WERI-Rb-1 (cell line): Measurements from ENCODE around the gene PDE7B.
"Not testable (repeated sequence)": the region's sequence is repeated elsewhere in the genome, so short reads cannot be mapped to it uniquely, and the experiment has no call there.

Source experiments
- DNase-seq: peaks from one replicate; pipeline ENCODE4 v3.0.0-alpha.2; 2020
- H3K27ac ChIP-seq: fragments of 250-450 bp; sonication (Bioruptor Pico); 2 replicates; pipeline ENCODE4 v1.5.1; 2020; ENCODE audit warnings: mild to moderate bottlenecking, moderate library complexity
- H3K27me3 ChIP-seq: fragments of 250-450 bp; sonication (Bioruptor Pico); 2 replicates; pipeline ENCODE4 v1.5.1; 2021; ENCODE audit warnings: mild to moderate bottlenecking, low read depth, moderate library complexity; ENCODE audit not compliant: insufficient read depth, severe bottlenecking
- H3K36me3 ChIP-seq: fragments of 250-450 bp; sonication (Bioruptor Pico); 2 replicates; pipeline ENCODE4 v1.5.1; 2020; ENCODE audit warnings: mild to moderate bottlenecking, moderate library complexity
- H3K4me3 ChIP-seq: 2 replicates; pipeline ENCODE4 v1.5.1; 2011; ENCODE audit warnings: low read depth, mild to moderate bottlenecking, control low read depth, low read length
- H3K9me3 ChIP-seq: fragments of 250-450 bp; sonication (Bioruptor Pico); 2 replicates; pipeline ENCODE4 v1.5.1; 2021; ENCODE audit warnings: mild to moderate bottlenecking, moderate library complexity; ENCODE audit not compliant: severe bottlenecking
- TF ChIP-seq, protein P1 (sequence below): IDR thresholded peaks from 2 replicates; pipeline ENCODE4 v1.5.1; 2011; ENCODE audit warnings: low read depth, mild to moderate bottlenecking, control low read depth, inconsistent platforms, low read length

PDE7B gene

GRCh38 chr6:135861189-135861588, 9.7 kb downstream of the PDE7B start:
- TF ChIP-seq, protein P1, sequence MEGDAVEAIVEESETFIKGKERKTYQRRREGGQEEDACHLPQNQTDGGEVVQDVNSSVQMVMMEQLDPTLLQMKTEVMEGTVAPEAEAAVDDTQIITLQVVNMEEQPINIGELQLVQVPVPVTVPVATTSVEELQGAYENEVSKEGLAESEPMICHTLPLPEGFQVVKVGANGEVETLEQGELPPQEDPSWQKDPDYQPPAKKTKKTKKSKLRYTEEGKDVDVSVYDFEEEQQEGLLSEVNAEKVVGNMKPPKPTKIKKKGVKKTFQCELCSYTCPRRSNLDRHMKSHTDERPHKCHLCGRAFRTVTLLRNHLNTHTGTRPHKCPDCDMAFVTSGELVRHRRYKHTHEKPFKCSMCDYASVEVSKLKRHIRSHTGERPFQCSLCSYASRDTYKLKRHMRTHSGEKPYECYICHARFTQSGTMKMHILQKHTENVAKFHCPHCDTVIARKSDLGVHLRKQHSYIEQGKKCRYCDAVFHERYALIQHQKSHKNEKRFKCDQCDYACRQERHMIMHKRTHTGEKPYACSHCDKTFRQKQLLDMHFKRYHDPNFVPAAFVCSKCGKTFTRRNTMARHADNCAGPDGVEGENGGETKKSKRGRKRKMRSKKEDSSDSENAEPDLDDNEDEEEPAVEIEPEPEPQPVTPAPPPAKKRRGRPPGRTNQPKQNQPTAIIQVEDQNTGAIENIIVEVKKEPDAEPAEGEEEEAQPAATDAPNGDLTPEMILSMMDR = no peak
- no peaks in the 10 kb centered on the region for H3K36me3 ChIP-seq
- no peak overlapping the region for H3K4me3 ChIP-seq
- DNase-seq = no peak
- no peaks in the 10 kb centered on the region for H3K27me3 ChIP-seq
- no peaks in the 10 kb centered on the region for H3K9me3 ChIP-seq
- H3K27ac ChIP-seq = no peak overlapping the region

DNA sequence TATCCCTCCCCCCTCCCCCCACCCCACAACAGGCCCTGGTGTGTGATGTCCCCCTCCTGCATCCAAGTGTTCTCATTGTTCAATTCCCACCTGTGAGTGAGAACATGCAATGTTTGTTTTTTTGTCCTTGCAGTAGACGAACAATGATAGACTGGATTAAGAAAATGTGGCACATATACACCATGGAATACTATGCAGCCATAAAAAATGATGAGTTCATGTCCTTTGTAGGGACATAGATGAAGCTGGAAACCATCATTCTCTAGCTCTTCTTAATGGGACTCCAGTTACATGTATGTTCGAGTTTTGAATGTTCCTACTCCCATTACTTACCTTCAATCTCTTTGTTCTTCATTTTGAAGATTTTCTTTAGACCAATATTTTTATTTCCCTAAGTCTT, 13.4 kb downstream of the PDE7B start:
- H3K27ac ChIP-seq, DNase-seq, H3K27me3 ChIP-seq: not testable (repeated sequence)

DNA sequence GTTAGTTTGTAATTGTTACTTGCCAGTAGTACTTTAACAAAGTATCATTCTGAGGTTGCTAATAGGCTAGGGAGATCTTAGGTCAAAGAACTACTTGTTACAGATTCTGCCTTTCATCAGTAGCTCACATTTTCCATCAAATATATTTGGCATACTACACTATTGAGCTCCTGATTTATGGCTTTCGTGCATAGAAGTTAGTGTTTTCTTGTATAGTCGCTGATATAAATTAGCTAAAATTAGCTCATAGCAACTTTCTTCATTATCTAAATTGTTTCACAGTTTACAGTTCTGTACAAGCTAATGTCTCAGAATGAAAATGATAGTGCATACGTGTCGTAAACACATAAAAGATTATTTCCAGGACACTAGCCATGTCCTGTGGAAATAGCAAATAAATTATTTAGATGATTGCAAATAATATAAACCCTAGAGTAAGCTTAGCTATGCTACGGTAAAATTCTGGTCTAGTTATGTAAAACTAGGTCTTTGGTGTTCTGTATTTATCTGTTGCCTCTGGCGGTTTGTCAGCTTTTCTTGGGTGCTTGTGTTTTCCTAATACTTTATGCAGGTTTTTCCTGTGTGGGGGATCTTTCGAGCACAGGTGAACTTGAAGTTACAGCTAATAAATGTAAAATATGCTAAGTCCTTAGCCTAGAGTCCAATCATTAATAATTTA, 15.1 kb downstream of the PDE7B start:
- H3K4me3 ChIP-seq = no peak overlapping the region
- TF ChIP-seq, protein P1 = no peak
- DNase-seq = no peak
- H3K9me3 ChIP-seq = no peaks in the 10 kb centered on the region
- H3K27me3 ChIP-seq = no peaks in the 10 kb centered on the region
- H3K36me3 ChIP-seq = no peaks in the 10 kb centered on the region
- H3K27ac ChIP-seq = no peak overlapping the region

More for the DNA sequence above, 13.4 kb downstream of the PDE7B start:
- H3K36me3 ChIP-seq, H3K9me3 ChIP-seq, H3K4me3 ChIP-seq: not testable (repeated sequence)

DNA sequence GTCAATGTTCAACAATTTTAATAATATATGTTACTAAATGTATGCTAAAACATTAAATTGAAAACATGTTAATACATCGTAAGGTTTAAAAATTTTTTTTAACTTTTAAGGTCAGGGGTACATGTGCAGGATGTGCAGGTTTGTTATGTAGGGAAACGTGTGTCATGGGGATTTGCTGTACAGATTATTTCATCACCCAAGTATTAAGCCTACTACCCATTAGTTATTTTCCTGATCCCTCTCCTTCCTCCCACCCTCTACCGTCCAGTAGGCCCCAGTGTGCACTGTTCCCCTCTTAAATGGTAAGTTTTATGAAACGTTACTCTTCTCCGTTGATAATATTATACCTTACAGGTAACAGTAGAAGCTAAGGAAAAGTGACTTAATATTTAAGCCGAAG, 15.8 kb downstream of the PDE7B start:
- Histone ChIP-seq H3K9me3 (no peaks in the 10 kb centered on the region), H3K36me3 (no peaks in the 10 kb centered on the region), H3K4me3 (no peak overlapping the region), H3K27me3 (no peaks in the 10 kb centered on the region), H3K27ac (no peak overlapping the region)
- TF ChIP-seq, protein P1 = no peak
- DNase-seq = no peak

GRCh38 chr6:135869857-135870256, 18.4 kb downstream of the PDE7B start:
- no peaks in the 10 kb centered on the region for H3K9me3 ChIP-seq
- H3K27me3 ChIP-seq = no peaks in the 10 kb centered on the region
- H3K27ac ChIP-seq = no peak overlapping the region
- TF ChIP-seq, protein P1 = no peak
- no peak for DNase-seq
- H3K4me3 ChIP-seq = no peak overlapping the region
- H3K36me3 ChIP-seq = no peaks in the 10 kb centered on the region

DNA sequence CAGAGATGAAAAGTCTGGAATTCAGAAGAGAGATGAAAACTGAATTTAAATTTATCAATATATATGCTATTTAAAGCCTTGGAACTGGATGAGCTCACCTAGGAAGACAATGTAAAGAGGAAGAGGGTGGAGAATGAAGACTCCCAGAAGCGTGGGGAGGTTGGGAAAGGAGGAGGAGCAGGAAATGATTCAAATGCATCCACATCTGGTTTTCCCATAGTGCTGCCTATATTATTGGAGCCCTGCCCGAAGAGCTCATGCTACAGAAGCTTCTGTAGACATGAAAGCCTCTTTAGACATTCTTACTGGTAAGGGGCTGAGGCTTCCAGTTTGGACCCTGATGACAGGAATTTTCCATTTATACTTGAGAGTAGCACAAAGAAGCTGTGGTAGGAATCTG, 19.2 kb downstream of the PDE7B start:
- DNase-seq = no peak

More for the DNA sequence above, 19.2 kb downstream of the PDE7B start:
- Histone ChIP-seq H3K36me3 (no peaks in the 10 kb centered on the region), H3K27me3 (no peaks in the 10 kb centered on the region), H3K27ac (no peak overlapping the region), H3K4me3 (no peak overlapping the region), H3K9me3 (no peaks in the 10 kb centered on the region)
- TF ChIP-seq, protein P1 = no peak
